H1 (cell line): ENCODE measurements around the gene CDC25C. TPM values are rescaled to one million over a fixed set of nuclear protein-coding genes. Genes with fewer than 3 reads are reported as not detected.

Experiments
- ATF3 ChIP-seq: IDR thresholded peaks from 2 replicates; pipeline ENCODE4 v1.6.1; 2011; ENCODE audit warnings: low read depth, mild to moderate bottlenecking, low read length; ENCODE audit not compliant: insufficient read depth
- CHD7 ChIP-seq: fragments of 300-600 bp; sonication (generic); IDR thresholded peaks from 2 replicates; pipeline ENCODE4 v1.7.1; 2012; ENCODE audit warnings: low read length, moderate library complexity, mild to moderate bottlenecking, inconsistent platforms; ENCODE audit not compliant: insufficient replicate concordance
- CTCF ChIP-seq, 3 experiments: IDR thresholded peaks; 1 replicate in 2 of 3; 2 replicates in 1 of 3; pipeline versions ENCODE4 v1.5.1 to v1.6.1; 2011; ENCODE audit warnings: low read length in 3 of 3, mild to moderate bottlenecking in 3 of 3, inconsistent platforms in 2 of 3, low read depth in 1 of 3, moderate library complexity in 1 of 3; ENCODE audit not compliant: insufficient read depth in 1 of 3; ENCODE audit errors: control extremely low read depth in 1 of 3
- POLR2A ChIP-seq, 2 experiments: IDR thresholded peaks; 1 replicate in 1 of 2; 2 replicates in 1 of 2; pipeline ENCODE4 v1.6.1; 2011; ENCODE audit warnings: low read depth in 2 of 2, low read length in 2 of 2, mild to moderate bottlenecking in 2 of 2; ENCODE audit errors: control extremely low read depth in 1 of 2
- polyA plus RNA-seq, 7 experiments: library from polyadenylated mRNA; depleted of rRNA in 3 of 7; stranded (reverse) in 5 of 7; unstranded in 2 of 7; fragments of >200 nt in 5 of 7; fragments of 200-250 nt in 2 of 7; gene quantifications; 1 replicate in 5 of 7; 2 replicates in 1 of 7; 4 replicates in 1 of 7; pipeline versions ENCODE4 v1.2.1 to v1.2.3, GENCODE V29; 2011 to 2013; ENCODE audit warnings: missing spikeins in 2 of 7, mixed read lengths in 2 of 7
- total RNA-seq: library from RNA; stranded (reverse); fragmentation: NEBNext Ultra II Directional; extraction: Animal tissue kit (Norgen Biotek cat#: 25700); gene quantifications from 2 replicates; pipeline ENCODE4 v1.2.1, GENCODE V29; 2021

The CDC25C gene
- total and polyA plus RNA-seq, 2 of the 8 experiments (the other 6 are each of a cell fraction or from before 2014, with no cell fraction given): 18.4 to 20.8 TPM

- TF ChIP-seq CHD7 (no peak), CTCF (IDR thresholded peaks at IDR 0.05; ENCODE audit: control extremely low read depth in 1 of 3, insufficient read depth in 1 of 3, low read depth in 1 of 3, low read length in 3 of 3) (no peak), ATF3 (no peak), POLR2A (IDR thresholded peaks at IDR 0.05; ENCODE audit: control extremely low read depth in 1 of 2, low read depth in 2 of 2, low read length in 2 of 2) (no peak)
These were observed 28.0 kb upstream of the CDC25C start (continued) for GRCh38 chr5:138359621-138360020.
